Measurements from ENCODE around the gene DGCR6L.

DNA sequence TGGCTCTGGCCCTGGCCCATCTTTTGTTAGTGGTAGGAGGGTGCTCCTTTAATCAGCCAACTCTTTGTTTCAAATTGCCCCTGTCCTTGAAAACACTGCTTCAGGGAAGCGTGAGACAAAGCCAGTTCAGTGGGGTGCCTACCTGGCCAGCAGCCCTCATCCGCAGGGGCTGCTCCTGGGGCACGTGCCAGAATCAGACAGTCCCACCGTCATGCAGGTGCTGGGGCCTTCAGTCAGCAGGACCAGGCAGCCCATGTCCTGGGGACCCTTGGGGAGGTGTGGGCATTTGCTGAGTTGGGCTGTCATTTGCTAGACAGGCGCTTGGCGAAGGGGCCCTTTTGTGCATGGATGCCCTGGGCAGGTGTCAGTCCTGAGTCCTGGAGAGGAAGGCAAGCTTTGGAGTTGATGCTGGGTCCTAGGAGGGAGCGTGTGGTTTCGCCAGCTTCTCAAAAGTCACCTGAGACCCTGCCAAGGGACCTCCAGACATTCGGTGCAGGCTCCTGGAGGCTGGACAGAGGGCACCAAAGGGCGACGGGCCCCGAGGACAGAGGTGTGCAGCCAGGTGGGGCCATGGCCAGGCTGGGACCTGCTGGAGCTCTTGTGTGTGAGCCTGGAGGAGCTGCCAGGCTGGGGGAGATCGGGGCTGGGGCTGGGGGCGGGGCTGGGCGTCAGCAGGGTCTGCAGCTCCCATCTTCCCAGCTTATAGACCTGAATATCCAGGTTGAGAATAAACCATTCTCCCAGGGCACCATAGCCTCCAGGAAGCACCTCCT is 36.8 kb downstream of the DGCR6L start:
- TF ChIP-seq, protein P1, sequence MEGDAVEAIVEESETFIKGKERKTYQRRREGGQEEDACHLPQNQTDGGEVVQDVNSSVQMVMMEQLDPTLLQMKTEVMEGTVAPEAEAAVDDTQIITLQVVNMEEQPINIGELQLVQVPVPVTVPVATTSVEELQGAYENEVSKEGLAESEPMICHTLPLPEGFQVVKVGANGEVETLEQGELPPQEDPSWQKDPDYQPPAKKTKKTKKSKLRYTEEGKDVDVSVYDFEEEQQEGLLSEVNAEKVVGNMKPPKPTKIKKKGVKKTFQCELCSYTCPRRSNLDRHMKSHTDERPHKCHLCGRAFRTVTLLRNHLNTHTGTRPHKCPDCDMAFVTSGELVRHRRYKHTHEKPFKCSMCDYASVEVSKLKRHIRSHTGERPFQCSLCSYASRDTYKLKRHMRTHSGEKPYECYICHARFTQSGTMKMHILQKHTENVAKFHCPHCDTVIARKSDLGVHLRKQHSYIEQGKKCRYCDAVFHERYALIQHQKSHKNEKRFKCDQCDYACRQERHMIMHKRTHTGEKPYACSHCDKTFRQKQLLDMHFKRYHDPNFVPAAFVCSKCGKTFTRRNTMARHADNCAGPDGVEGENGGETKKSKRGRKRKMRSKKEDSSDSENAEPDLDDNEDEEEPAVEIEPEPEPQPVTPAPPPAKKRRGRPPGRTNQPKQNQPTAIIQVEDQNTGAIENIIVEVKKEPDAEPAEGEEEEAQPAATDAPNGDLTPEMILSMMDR (IDR thresholded peaks at IDR 0.05): no peak
- TF ChIP-seq, protein P2, sequence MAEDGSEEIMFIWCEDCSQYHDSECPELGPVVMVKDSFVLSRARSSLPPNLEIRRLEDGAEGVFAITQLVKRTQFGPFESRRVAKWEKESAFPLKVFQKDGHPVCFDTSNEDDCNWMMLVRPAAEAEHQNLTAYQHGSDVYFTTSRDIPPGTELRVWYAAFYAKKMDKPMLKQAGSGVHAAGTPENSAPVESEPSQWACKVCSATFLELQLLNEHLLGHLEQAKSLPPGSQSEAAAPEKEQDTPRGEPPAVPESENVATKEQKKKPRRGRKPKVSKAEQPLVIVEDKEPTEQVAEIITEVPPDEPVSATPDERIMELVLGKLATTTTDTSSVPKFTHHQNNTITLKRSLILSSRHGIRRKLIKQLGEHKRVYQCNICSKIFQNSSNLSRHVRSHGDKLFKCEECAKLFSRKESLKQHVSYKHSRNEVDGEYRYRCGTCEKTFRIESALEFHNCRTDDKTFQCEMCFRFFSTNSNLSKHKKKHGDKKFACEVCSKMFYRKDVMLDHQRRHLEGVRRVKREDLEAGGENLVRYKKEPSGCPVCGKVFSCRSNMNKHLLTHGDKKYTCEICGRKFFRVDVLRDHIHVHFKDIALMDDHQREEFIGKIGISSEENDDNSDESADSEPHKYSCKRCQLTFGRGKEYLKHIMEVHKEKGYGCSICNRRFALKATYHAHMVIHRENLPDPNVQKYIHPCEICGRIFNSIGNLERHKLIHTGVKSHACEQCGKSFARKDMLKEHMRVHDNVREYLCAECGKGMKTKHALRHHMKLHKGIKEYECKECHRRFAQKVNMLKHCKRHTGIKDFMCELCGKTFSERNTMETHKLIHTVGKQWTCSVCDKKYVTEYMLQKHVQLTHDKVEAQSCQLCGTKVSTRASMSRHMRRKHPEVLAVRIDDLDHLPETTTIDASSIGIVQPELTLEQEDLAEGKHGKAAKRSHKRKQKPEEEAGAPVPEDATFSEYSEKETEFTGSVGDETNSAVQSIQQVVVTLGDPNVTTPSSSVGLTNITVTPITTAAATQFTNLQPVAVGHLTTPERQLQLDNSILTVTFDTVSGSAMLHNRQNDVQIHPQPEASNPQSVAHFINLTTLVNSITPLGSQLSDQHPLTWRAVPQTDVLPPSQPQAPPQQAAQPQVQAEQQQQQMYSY (CRISPR knock-in tag; IDR thresholded peaks at IDR 0.05): no peak
- TF ChIP-seq, protein P3, sequence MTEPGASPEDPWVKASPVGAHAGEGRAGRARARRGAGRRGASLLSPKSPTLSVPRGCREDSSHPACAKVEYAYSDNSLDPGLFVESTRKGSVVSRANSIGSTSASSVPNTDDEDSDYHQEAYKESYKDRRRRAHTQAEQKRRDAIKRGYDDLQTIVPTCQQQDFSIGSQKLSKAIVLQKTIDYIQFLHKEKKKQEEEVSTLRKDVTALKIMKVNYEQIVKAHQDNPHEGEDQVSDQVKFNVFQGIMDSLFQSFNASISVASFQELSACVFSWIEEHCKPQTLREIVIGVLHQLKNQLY (CRISPR knock-in tag; IDR thresholded peaks at IDR 0.05): no peak
- TF ChIP-seq, protein P4, sequence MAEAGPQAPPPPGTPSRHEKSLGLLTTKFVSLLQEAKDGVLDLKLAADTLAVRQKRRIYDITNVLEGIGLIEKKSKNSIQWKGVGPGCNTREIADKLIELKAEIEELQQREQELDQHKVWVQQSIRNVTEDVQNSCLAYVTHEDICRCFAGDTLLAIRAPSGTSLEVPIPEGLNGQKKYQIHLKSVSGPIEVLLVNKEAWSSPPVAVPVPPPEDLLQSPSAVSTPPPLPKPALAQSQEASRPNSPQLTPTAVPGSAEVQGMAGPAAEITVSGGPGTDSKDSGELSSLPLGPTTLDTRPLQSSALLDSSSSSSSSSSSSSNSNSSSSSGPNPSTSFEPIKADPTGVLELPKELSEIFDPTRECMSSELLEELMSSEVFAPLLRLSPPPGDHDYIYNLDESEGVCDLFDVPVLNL (CRISPR knock-in tag; IDR thresholded peaks at IDR 0.05; ENCODE audit: borderline replicate concordance, low read depth): no peak
- no peak for TF ChIP-seq RELA (CRISPR knock-in tag; IDR thresholded peaks at IDR 0.05; ENCODE audit: borderline replicate concordance)
- TF ChIP-seq, protein P5, sequence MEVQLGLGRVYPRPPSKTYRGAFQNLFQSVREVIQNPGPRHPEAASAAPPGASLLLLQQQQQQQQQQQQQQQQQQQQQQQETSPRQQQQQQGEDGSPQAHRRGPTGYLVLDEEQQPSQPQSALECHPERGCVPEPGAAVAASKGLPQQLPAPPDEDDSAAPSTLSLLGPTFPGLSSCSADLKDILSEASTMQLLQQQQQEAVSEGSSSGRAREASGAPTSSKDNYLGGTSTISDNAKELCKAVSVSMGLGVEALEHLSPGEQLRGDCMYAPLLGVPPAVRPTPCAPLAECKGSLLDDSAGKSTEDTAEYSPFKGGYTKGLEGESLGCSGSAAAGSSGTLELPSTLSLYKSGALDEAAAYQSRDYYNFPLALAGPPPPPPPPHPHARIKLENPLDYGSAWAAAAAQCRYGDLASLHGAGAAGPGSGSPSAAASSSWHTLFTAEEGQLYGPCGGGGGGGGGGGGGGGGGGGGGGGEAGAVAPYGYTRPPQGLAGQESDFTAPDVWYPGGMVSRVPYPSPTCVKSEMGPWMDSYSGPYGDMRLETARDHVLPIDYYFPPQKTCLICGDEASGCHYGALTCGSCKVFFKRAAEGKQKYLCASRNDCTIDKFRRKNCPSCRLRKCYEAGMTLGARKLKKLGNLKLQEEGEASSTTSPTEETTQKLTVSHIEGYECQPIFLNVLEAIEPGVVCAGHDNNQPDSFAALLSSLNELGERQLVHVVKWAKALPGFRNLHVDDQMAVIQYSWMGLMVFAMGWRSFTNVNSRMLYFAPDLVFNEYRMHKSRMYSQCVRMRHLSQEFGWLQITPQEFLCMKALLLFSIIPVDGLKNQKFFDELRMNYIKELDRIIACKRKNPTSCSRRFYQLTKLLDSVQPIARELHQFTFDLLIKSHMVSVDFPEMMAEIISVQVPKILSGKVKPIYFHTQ (CRISPR knock-in tag; IDR thresholded peaks at IDR 0.05): no peak
- TF ChIP-seq, protein P6, sequence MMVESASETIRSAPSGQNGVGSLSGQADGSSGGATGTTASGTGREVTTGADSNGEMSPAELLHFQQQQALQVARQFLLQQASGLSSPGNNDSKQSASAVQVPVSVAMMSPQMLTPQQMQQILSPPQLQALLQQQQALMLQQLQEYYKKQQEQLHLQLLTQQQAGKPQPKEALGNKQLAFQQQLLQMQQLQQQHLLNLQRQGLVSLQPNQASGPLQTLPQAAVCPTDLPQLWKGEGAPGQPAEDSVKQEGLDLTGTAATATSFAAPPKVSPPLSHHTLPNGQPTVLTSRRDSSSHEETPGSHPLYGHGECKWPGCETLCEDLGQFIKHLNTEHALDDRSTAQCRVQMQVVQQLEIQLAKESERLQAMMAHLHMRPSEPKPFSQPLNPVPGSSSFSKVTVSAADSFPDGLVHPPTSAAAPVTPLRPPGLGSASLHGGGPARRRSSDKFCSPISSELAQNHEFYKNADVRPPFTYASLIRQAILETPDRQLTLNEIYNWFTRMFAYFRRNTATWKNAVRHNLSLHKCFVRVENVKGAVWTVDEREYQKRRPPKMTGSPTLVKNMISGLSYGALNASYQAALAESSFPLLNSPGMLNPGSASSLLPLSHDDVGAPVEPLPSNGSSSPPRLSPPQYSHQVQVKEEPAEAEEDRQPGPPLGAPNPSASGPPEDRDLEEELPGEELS (CRISPR knock-in tag; IDR thresholded peaks at IDR 0.05): no peak

Data from WTC11 (cell line).